HL-60/S4 (cell line): ENCODE measurements around the gene SNX9.
"Not testable (repeated sequence)": the region's sequence is repeated elsewhere in the genome, so short reads cannot be mapped to it uniquely, and the experiment has no call there.

Source experiments
- in situ Hi-C: fragments of 300-500 bp; cut with MboI; formaldehyde crosslinking; loops from 2 replicates; pipeline ENCODE4 v1.14.3; 2022; ENCODE audit warnings: low sequenced_read_pairs

Gene SNX9

GRCh38 chr6:157967020-157967419, 144.0 kb downstream of the SNX9 start:
- in situ Hi-C loops, result no loop called here

- in situ Hi-C loops, result no loop called here
Measured at GRCh38 chr6:157967486-157967885, 144.4 kb downstream of the SNX9 start.

- in situ Hi-C loops, result not testable (repeated sequence)
Measured at GRCh38 chr6:157972177-157972576, 149.1 kb downstream of the SNX9 start.

- in situ Hi-C loops, result no loop called here
Measured at GRCh38 chr6:157974341-157974894, 151.4 kb downstream of the SNX9 start.

GRCh38 chr6:157974967-157975366, 151.9 kb downstream of the SNX9 start:
- in situ Hi-C loops, result no loop called here

- in situ Hi-C loops, result no loop called here
Measured at GRCh38 chr6:157975456-157975855, 152.4 kb downstream of the SNX9 start.

- in situ Hi-C loops, result no loop called here
Measured at GRCh38 chr6:157976345-157977175, 153.5 kb downstream of the SNX9 start.

- in situ Hi-C loops, result no loop called here
Measured at GRCh38 chr6:157977176-157977804, 154.2 kb downstream of the SNX9 start.

- in situ Hi-C loops, result no loop called here
Measured at GRCh38 chr6:157978021-157978783, 155.2 kb downstream of the SNX9 start.

GRCh38 chr6:157980288-157981131, 157.5 kb downstream of the SNX9 start:
- in situ Hi-C loops, result no loop called here

GRCh38 chr6:157981132-157981394, 158.0 kb downstream of the SNX9 start:
- in situ Hi-C loops, result no loop called here

GRCh38 chr6:157981395-157982101, 158.5 kb downstream of the SNX9 start, which contains the start of gene SYNJ2:
SYNJ2 (plus strand) TSS chr6:157981863; CDS start chr6:157981962, 99 bp downstream.
- in situ Hi-C loops, result no loop called here

GRCh38 chr6:157982102-157982562, 159.1 kb downstream of the SNX9 start:
- in situ Hi-C loops, result no loop called here

- in situ Hi-C loops, result no loop called here
Measured at GRCh38 chr6:157982563-157983405, 159.7 kb downstream of the SNX9 start.

- in situ Hi-C loops, result no loop called here
Measured at GRCh38 chr6:157983406-157984119, 160.5 kb downstream of the SNX9 start.

GRCh38 chr6:157984128-157984527, 161.1 kb downstream of the SNX9 start:
- in situ Hi-C loops, result no loop called here

GRCh38 chr6:157984686-157985225, 161.7 kb downstream of the SNX9 start:
- in situ Hi-C loops, result no loop called here
